GM21737 (cell line): ENCODE measurements around the gene FADS6.

Experiments
- ATAC-seq: cut with Tn5 transposase; IDR thresholded peaks from one replicate; pipeline ENCODE4 v1.9.1; 2021; ENCODE audit warnings: mild to moderate bottlenecking, moderate library complexity; ENCODE audit not compliant: unreplicated experiment

FADS6 gene, protein sequence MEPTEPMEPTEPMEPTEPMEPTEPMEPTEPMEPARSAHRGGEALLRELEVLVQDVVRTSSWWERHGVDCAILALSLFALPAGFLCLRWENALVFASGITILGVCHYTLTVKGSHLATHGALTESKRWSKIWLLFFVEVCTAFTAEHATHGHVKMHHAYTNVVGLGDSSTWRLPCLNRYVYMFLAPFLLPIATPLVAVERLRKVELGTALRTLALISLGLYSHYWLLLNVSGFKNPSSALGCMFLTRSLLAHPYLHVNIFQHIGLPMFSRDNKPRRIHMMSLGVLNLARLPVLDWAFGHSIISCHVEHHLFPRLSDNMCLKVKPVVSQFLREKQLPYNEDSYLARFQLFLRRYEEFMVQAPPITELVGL

DNA sequence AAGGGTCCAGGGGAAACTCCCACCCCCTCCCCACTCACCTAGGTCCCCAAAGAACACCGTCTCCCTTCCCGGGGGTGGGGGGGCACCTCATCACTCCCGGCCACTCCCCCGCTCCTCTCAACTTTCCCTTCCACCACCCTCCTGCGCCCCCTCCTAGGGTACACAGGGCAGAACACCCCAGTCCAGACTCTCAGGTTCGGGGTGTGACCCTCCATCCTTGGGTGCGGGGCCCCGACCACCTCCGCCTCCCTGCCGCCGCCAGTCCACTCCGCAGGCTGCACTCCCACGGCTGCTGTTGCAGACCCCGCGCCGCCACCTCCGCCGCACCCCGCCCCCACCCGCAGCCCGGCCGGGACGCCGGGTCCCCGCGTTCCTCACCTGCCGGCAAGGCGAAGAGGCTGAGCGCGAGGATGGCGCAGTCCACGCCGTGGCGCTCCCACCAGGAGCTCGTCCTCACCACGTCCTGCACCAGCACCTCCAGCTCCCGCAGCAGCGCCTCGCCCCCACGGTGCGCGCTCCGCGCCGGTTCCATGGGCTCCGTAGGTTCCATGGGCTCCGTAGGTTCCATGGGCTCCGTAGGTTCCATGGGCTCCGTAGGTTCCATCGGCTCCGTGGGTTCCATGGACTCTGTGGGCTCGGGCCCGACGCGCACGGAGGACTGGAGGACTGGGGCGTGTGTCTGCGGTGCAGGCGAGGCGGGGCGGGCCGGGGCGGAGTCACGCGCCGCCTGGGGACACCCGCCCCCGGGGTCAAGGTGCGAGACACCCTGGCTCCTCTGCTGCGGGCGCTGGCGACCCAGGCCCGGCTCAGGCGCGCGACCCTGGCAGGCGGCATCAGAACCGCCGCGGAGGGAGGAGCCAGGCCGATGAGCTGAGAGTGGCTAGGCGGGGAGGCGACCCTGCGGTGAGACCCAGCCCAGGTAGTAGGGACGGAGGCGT lies at the start of gene FADS6:
TSS of gene FADS6 (minus strand) at position 660 of the 938 bp plus-strand sequence. CDS start at position 622, 38 bp downstream.
- ATAC-seq, result no peak

- no peak for ATAC-seq
Measured at GRCh38 chr17:74941128-74941725, 47.8 kb upstream of the FADS6 start.

- no peak for ATAC-seq
Measured at GRCh38 chr17:74939534-74939933, 46.1 kb upstream of the FADS6 start.

GRCh38 chr17:74938194-74938950 lies 44.9 kb upstream of the FADS6 start:
- ATAC-seq, result no peak

DNA sequence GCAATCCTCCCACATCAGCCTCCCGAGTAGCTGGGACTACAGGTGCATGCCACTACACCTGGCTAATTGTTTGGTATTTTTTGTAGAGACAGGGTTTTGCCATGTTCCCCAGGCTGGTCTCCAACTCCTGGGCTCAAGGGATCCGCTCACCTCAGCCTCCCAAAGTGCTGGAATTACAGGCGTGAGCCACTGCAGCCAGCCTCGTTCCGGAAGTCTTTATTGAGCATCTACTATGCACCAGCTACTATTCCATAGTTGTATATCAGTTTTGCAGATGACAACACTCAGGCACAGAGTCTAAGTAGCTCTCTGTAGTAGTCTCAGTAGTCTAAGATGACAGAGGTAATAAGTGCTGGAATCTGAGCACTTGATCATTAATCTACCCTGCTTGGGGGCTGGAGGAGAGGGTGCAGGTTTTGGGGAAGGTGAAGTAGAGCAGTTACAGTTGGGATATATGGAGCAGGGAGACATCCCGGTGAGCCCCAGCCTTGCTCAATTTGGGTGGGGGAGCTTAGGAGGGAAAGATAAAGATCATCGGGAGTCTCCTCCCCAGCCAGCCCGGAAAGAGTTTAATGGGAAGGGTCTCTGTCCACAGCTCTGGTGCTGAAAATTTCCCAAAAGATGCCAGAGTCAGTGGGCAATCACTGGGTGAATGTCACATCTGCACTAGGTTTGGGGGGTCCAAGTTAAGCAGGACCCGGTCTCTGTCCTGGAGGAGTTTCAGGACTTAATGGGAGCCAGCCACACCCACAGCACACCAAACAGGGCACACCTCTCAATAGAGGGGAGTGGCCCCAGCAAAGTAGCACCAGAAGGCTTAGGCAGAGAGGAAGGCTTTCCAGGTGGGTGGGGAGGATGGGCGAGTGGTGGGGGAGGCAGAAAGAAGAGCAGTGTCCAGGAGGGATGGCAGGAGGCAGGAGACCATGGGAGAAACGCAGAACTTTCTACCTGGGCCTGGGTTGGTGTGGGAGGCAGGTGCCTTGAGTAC lies 43.9 kb upstream of the FADS6 start:
- no peak for ATAC-seq

DNA sequence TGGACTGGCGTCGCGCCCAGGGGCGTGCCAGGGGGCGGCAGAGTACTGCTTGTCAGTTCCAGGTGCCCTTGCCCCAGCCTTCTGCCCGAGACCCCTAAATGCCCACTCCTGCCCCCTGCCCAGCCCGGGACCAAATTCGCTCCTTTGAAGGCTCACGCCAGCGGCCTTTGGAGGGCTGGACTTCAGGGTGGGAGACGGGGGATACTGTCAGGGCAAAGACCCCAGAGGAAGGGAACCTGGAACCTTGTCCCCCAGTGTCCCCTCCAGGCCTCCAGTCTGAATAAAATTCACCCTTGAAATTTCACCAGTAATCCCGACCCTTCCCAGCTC lies 43.0 kb upstream of the FADS6 start:
- ATAC-seq, result no peak

GRCh38 chr17:74935585-74936469 lies 42.4 kb upstream of the FADS6 start, which contains the start of gene OTOP3:
OTOP3 (plus strand) TSS chr17:74935898; CDS start chr17:74935922, 24 bp downstream.
- no peak for ATAC-seq

- ATAC-seq, result no peak
Measured at GRCh38 chr17:74935048-74935447, 41.6 kb upstream of the FADS6 start.

DNA sequence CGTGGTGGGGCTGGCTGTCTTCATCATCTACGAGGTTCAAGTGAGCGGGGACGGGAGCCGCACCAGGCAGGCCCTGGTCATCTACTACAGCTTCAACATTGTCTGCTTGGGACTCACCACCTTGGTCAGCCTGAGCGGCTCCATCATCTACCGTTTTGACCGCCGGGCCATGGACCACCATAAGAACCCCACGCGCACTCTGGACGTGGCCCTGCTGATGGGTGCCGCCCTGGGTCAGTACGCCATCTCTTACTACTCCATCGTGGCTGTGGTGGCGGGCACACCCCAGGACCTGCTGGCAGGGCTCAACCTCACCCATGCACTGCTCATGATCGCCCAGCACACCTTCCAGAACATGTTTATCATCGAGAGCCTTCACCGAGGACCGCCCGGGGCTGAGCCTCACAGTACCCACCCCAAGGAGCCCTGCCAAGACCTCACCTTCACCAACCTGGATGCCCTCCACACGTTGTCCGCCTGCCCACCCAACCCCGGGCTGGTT lies 37.2 kb upstream of the FADS6 start:
- no peak for ATAC-seq

GRCh38 chr17:74928786-74929185 lies 35.4 kb upstream of the FADS6 start:
- no peak for ATAC-seq

GRCh38 chr17:74925242-74925641 lies 31.8 kb upstream of the FADS6 start:
- ATAC-seq, result no peak

- no peak for ATAC-seq
Measured at GRCh38 chr17:74924250-74924948, 31.0 kb upstream of the FADS6 start, which contains the start of gene OTOP2. OTOP2 (plus strand) TSS chr17:74924273; CDS start chr17:74924633, 360 bp downstream.

DNA sequence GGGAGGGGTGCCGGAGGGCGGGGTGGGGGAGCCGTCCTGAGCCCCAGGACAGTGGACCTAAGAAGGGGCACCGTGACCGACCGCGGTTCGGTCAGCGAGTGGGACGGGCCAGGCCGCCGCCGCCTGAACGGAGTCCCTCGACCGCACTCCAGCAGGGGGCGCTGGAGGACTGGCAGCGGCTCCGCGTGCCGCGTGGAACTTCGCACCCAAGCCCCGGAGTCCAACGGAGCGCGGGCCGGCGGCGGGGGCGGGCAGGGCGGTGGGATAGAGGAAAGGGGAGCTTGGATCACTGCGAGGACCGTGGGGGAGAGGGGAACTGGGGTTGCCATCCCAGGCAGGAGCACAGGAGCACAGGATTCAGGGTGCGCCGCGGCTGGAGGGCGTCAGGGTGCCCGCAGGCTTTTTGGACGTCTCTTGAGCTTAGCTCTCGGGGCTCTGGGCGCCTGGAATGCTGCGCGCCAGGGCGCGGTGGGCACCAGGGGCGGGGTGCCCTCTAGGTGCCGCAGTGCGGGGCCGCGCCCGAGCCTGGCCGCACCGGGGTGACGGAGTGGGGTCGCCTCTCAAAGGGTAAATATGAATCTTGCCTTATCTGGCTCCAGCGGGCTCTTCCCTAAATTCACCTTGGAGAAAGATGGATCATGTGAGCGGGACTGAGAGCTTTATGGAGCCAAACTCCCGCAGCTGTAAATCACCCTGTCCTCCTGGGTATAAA lies 30.3 kb upstream of the FADS6 start:
- no peak for ATAC-seq

GRCh38 chr17:74922694-74923537 lies 29.5 kb upstream of the FADS6 start, which contains the start of gene USH1G:
USH1G (minus strand) TSS chr17:74923255; CDS start chr17:74923073, 182 bp downstream.
- no peak for ATAC-seq

GRCh38 chr17:74922172-74922571 lies 28.7 kb upstream of the FADS6 start:
- no peak for ATAC-seq

DNA sequence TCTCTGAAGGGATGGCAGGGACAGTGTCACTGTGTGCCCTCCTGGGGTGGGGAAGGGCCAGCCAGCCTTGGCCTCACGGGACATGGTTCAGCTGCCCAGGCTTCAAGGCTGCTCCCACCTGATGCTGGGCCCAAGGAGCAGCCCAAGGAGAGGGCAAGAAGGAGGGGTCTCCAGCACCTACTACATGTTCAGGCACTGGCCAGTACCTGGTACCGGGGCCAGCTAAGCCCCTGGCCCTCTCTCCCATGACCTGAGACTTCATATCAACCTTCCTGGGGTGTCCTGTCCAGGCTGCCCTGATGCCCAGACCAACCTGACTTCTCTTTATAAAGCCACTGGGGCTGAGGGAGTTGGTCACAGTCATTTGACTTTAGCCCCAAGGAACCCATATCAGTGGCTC lies 28.3 kb upstream of the FADS6 start:
- ATAC-seq, result no peak
